NB4 (cell line): Measurements from ENCODE around the gene SMIM13.

Source experiments
- CTCF ChIP-seq: IDR thresholded peaks from one replicate; pipeline ENCODE4 v1.5.1; 2012; ENCODE audit warnings: low read depth, low read length
- MAX ChIP-seq: IDR thresholded peaks from 2 replicates; pipeline ENCODE4 v1.6.1; 2011; ENCODE audit warnings: low read depth, low read length
- POLR2A ChIP-seq: IDR thresholded peaks from 2 replicates; pipeline ENCODE4 v1.6.1; 2011; ENCODE audit warnings: mild to moderate bottlenecking; ENCODE audit not compliant: insufficient read length; ENCODE audit errors: extremely low read depth

- TF ChIP-seq POLR2A (no peak), CTCF (no peak), MAX (no peak)
Measured at GRCh38 chr6:11085758-11086435, 7.7 kb upstream of the SMIM13 start.
